GM12878 (cell line): Measurements from ENCODE around the gene GKN1. TPM values are rescaled to one million over a fixed set of nuclear protein-coding genes. Genes with fewer than 3 reads are reported as not detected.

Experiments
- ATAC-seq: fragments of 200-7000 bp; cut with Tn5 transposase; 3 replicates; pipeline ENCODE4 v1.9.1; 2020; ENCODE audit warnings: mild to moderate bottlenecking, moderate library complexity
- BruUV-seq: library from RNA; stranded (reverse); fragments of 400-500 nt; replicated peaks from 2 replicates; lab custom pipeline; 2021; lab: Mats Ljungman, UMichigan
- CTCF ChIA-PET: fragments of 300-600 bp; sonication (Branson Sonifier 250); formaldehyde crosslinking; extraction: SDS; loops from one replicate; lab custom pipeline; 2021; ENCODE audit warnings: inconsistent platforms; lab: Yijun Ruan, JAX
- POLR2A ChIA-PET: fragments of 350-600 bp; formaldehyde crosslinking; extraction: SDS; loops from one replicate; lab custom pipeline; 2021; ENCODE audit warnings: inconsistent platforms; lab: Charles Lee
- RAD21 ChIA-PET: fragments of 300-600 bp; sonication (Branson Sonifier 250); formaldehyde crosslinking; loops from one replicate; lab custom pipeline; 2023; ENCODE audit warnings: antibody characterized with exemption; ENCODE audit not compliant: unreplicated experiment; lab: Charles Lee
- SMC1A ChIA-PET: fragments of 300-600 bp; sonication (Branson Sonifier 250); formaldehyde crosslinking; loops from one replicate; lab custom pipeline; 2023; ENCODE audit not compliant: unreplicated experiment, uncharacterized antibody; lab: Charles Lee
- DNase-seq: peaks from one replicate; pipeline ENCODE4 v3.0.0-alpha.2; 2011; ENCODE audit warnings: low read depth, low spot score
- FAIRE-seq: peaks from 3 replicates; lab custom pipeline; 2011; peaks lifted over from hg19 to GRCh38; lab: Jason Lieb, UNC
- H2AFZ ChIP-seq: 2 replicates; pipeline ENCODE4 v1.6.0; 2011; ENCODE audit warnings: low read depth, low read length, control low read depth; ENCODE audit not compliant: control insufficient read depth
- H3K27ac ChIP-seq: 2 replicates; pipeline ENCODE4 v1.5.1; 2011; ENCODE audit warnings: control low read depth; ENCODE audit not compliant: control insufficient read depth, insufficient read depth
- H3K27me3 ChIP-seq, 2 experiments: replicated peaks in 1 of 2; 2 replicates each; pipeline versions ENCODE4 v1.6.0 to v1.6.1; 2011; ENCODE audit warnings: low read length in 1 of 2; ENCODE audit not compliant: control insufficient read depth in 2 of 2, insufficient read depth in 2 of 2
- H3K36me3 ChIP-seq, 2 experiments: 2 replicates each; pipeline ENCODE4 v1.5.1; 2011; ENCODE audit warnings: low read length in 1 of 2; ENCODE audit not compliant: control insufficient read depth in 2 of 2, insufficient read depth in 2 of 2
- H3K4me1 ChIP-seq: 2 replicates; pipeline ENCODE4 v1.6.1; 2011; ENCODE audit warnings: mild to moderate bottlenecking, low read length, moderate library complexity, mixed read lengths; ENCODE audit not compliant: control insufficient read depth, insufficient read depth
- H3K4me2 ChIP-seq: 2 replicates; pipeline ENCODE4 v1.6.0; 2011; ENCODE audit warnings: control low read depth; ENCODE audit not compliant: control insufficient read depth, insufficient read depth
- H3K4me3 ChIP-seq: fragments of 200-600 bp; sonication (generic); 2 replicates; pipeline ENCODE4 v1.5.1; 2016
- H3K79me2 ChIP-seq: 2 replicates; pipeline ENCODE4 v1.6.0; 2011; ENCODE audit warnings: low read length; ENCODE audit not compliant: control insufficient read depth, insufficient read depth
- H3K9ac ChIP-seq: 2 replicates; pipeline ENCODE4 v1.8.0; 2011; ENCODE audit warnings: low read length, control low read depth, mixed read lengths; ENCODE audit not compliant: control insufficient read depth, insufficient read depth
- H3K9me3 ChIP-seq: replicated peaks from 3 replicates; pipeline ENCODE4 v1.5.1; 2011; ENCODE audit warnings: mild to moderate bottlenecking, low read length; ENCODE audit not compliant: control insufficient read depth, insufficient read depth
- H4K20me1 ChIP-seq: 2 replicates; pipeline ENCODE4 v1.6.0; 2011; ENCODE audit not compliant: control insufficient read depth, insufficient read depth
- BHLHE40 ChIP-seq, 2 experiments: fragments of 450-650 bp in 1 of 2; IDR thresholded peaks; 2 replicates each; pipeline ENCODE4 v1.6.1; 2011 to 2017; ENCODE audit warnings: low read depth in 2 of 2, borderline replicate concordance in 1 of 2, improper control_type of control experiment in 1 of 2, low read length in 1 of 2, mild to moderate bottlenecking in 1 of 2
- CHD4 ChIP-seq: fragments of 200-600 bp; sonication (generic); IDR thresholded peaks from 2 replicates; pipeline ENCODE4 v1.6.1; 2016; ENCODE audit warnings: mild to moderate bottlenecking
- CREB1 ChIP-seq: IDR thresholded peaks from 2 replicates; pipeline ENCODE4 v1.6.1; 2012; ENCODE audit warnings: low read depth, mild to moderate bottlenecking, inconsistent platforms
- ELK1 ChIP-seq: IDR thresholded peaks from 2 replicates; pipeline ENCODE4 v1.6.1; 2012; ENCODE audit warnings: low read depth, low read length, improper control_type of control experiment
- HDGF ChIP-seq: fragments of 450-650 bp; IDR thresholded peaks from 2 replicates; pipeline ENCODE4 v1.6.1; 2016; ENCODE audit warnings: antibody characterized with exemption
- IKZF1 ChIP-seq: fragments of 450-650 bp; conservative IDR thresholded peaks from 2 replicates; pipeline ENCODE4 v1.6.1; 2017; ENCODE audit warnings: antibody characterized with exemption, mild to moderate bottlenecking
- KLF5 ChIP-seq: fragments of 450-650 bp; IDR thresholded peaks from 2 replicates; pipeline ENCODE4 v1.6.1; 2014; ENCODE audit warnings: mild to moderate bottlenecking; ENCODE audit not compliant: partially characterized antibody
- MTA3 ChIP-seq: IDR thresholded peaks from 2 replicates; pipeline ENCODE4 v1.6.1; 2012; ENCODE audit warnings: low read length, inconsistent platforms, borderline replicate concordance
- NFYB ChIP-seq: IDR thresholded peaks from 2 replicates; pipeline ENCODE4 v1.6.1; 2011; ENCODE audit warnings: low read depth, mild to moderate bottlenecking, low read length, improper control_type of control experiment, moderate library complexity; ENCODE audit not compliant: insufficient read depth
- NR2C1 ChIP-seq: fragments of 450-650 bp; IDR thresholded peaks from 2 replicates; pipeline ENCODE4 v1.6.1; 2017; ENCODE audit warnings: antibody characterized with exemption, mild to moderate bottlenecking, moderate library complexity
- PAX8 ChIP-seq: fragments of 450-650 bp; IDR thresholded peaks from 2 replicates; pipeline ENCODE4 v1.6.1; 2017; ENCODE audit warnings: mild to moderate bottlenecking, moderate library complexity
- RBBP5 ChIP-seq: fragments of 200-600 bp; sonication (generic); conservative IDR thresholded peaks from 2 replicates; pipeline ENCODE4 v1.6.1; 2016
- RFX5 ChIP-seq: IDR thresholded peaks from 2 replicates; pipeline ENCODE4 v1.6.1; 2011; ENCODE audit warnings: low read depth, low read length, improper control_type of control experiment
- RUNX3 ChIP-seq: IDR thresholded peaks from 2 replicates; pipeline ENCODE4 v1.6.1; 2012; ENCODE audit warnings: low read length, inconsistent platforms
- SIN3A ChIP-seq: IDR thresholded peaks from 2 replicates; pipeline ENCODE4 v1.6.1; 2012; ENCODE audit warnings: low read depth, low read length, improper control_type of control experiment
- SMAD5 ChIP-seq: IDR thresholded peaks from 2 replicates; pipeline ENCODE4 v1.6.1; 2016; ENCODE audit warnings: antibody characterized with exemption, low read depth
- ZNF622 ChIP-seq: fragments of 450-650 bp; IDR thresholded peaks from 2 replicates; pipeline ENCODE4 v1.6.1; 2017; ENCODE audit warnings: mild to moderate bottlenecking, inconsistent platforms
- WGBS: methylation state at CpG from one replicate; pipeline ENCODE4 v1.1.6; 2016; ENCODE audit warnings: low lambda C conversion rate; ENCODE audit not compliant: insufficient replicate concordance, insufficient coverage; ENCODE audit errors: missing lambda C conversion rate; 5-methylcytosine and 5-hydroxymethylcytosine counted together
- in situ Hi-C: fragments of 300-500 bp; cut with MboI; formaldehyde crosslinking; loops from 9 replicates; pipeline ENCODE4 v1.14.3; 2018; ENCODE audit warnings: mixed read lengths
- intact Hi-C: fragments of 100-400 bp; cut with micrococcal nuclease; formaldehyde crosslinking; loops from one replicate; pipeline ENCODE4 v1.14.2; 2022; ENCODE audit not compliant: unreplicated experiment
- polyA plus RNA-seq, 11 experiments: library from polyadenylated mRNA; depleted of rRNA in 4 of 11; unstranded in 6 of 11; stranded (reverse) in 5 of 11; fragments of >200 nt; fragmentation: Nextera tagmentation in 4 of 11; fragmentation: Illumina TruSeq in 1 of 11; extraction: Ambion mirVana in 4 of 11; extraction: Trizol in 1 of 11; gene quantifications; 1 replicate in 1 of 11; 2 replicates in 10 of 11; pipeline versions ENCODE4 v1.2.1 to v1.2.3, GENCODE V29; 2011 to 2016; ENCODE audit warnings: inconsistent platforms in 2 of 11, missing spikeins in 2 of 11, low read depth in 1 of 11
- total RNA-seq, 4 experiments: library from RNA; depleted of rRNA in 3 of 4; stranded (reverse); fragments of >200 nt in 3 of 4; fragmentation: Illumina TruSeq in 1 of 4; extraction: Trizol in 1 of 4; gene quantifications; 2 replicates each; pipeline versions ENCODE4 v1.2.1 to v1.2.3, GENCODE V29; 2013 to 2021
- TF ChIP-seq, protein P1 (sequence below): fragments of 450-650 bp; IDR thresholded peaks from 2 replicates; pipeline ENCODE4 v1.6.1; 2017; ENCODE audit warnings: mild to moderate bottlenecking

Gene GKN1
- total and polyA plus RNA-seq, 10 of the 15 experiments (the other 5 are each of a cell fraction or from before 2014, with no cell fraction given): not detected

DNA sequence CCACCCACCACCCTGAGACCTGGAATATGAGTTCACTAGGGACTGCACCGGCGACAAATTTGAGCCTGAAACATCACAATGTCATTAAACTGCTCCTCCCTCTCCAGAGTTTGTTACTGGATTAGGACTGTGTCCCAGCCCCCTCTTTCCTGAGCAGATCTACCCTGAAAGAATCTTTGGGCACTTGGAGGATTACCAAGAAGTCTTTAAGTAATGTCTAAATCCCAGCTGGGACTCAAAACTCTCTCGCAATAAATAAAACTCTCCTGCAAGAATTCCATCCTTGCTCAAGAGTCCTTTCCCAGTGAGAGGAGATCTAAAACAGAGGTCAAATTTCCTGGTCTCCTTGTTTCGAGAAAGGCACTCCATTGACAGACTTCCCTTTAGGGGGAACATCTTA lies 42.6 kb upstream of the GKN1 start:
- FAIRE-seq: no peak
- in situ Hi-C loops: no loop called here

GRCh38 chr2:68932402-68932801 lies 42.0 kb upstream of the GKN1 start:
- FAIRE-seq (no peak), DNase-seq (no peak), ATAC-seq (no peak)
- in situ Hi-C loops: no loop called here
- SMC1A ChIA-PET: interaction anchor here (1.4 kb wide), 1 partner anchor 11 kb away, joined by 3 read pairs; no protein-coding TSS in a partner anchor
- Histone ChIP-seq H3K4me3 (no peak overlapping the region), H3K9me3 (no peaks in the 10 kb centered on the region), H3K36me3 (no peaks in the 10 kb centered on the region), H3K27ac (no peak overlapping the region), H2AFZ (no peak overlapping the region), H3K9ac (no peak overlapping the region), H3K79me2 (no peaks in the 10 kb centered on the region)
- WGBS: 13% methylated on average over 4 of the region's 4 CpGs
- POLR2A ChIA-PET: no interaction called here
- intact Hi-C loops: no loop called here
- RAD21 ChIA-PET: no interaction called here
- no peak for TF ChIP-seq ZNF622
- no peak for TF ChIP-seq RFX5
- no peak for TF ChIP-seq HDGF
- TF ChIP-seq MTA3: no peak
- TF ChIP-seq BHLHE40 (IDR thresholded peaks at IDR 0.05; ENCODE audit: borderline replicate concordance in 1 of 2, low read depth in 2 of 2, low read length in 1 of 2): no peak
- TF ChIP-seq RUNX3: no peak
- TF ChIP-seq RBBP5: no peak
- TF ChIP-seq, protein P1, sequence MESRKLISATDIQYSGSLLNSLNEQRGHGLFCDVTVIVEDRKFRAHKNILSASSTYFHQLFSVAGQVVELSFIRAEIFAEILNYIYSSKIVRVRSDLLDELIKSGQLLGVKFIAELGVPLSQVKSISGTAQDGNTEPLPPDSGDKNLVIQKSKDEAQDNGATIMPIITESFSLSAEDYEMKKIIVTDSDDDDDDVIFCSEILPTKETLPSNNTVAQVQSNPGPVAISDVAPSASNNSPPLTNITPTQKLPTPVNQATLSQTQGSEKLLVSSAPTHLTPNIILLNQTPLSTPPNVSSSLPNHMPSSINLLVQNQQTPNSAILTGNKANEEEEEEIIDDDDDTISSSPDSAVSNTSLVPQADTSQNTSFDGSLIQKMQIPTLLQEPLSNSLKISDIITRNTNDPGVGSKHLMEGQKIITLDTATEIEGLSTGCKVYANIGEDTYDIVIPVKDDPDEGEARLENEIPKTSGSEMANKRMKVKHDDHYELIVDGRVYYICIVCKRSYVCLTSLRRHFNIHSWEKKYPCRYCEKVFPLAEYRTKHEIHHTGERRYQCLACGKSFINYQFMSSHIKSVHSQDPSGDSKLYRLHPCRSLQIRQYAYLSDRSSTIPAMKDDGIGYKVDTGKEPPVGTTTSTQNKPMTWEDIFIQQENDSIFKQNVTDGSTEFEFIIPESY: no peak
- TF ChIP-seq SIN3A: no peak
- TF ChIP-seq, all 136 proteins: peak for 0
- Histone ChIP-seq H4K20me1 (no peaks in the 10 kb centered on the region), H3K27me3 (no peaks in the 10 kb centered on the region; a peak in 1 of 4 replicates), H3K4me2 (no peak overlapping the region), H3K4me1 (no peaks in the 10 kb centered on the region)
- BruUV-seq: no TSS peak
- CTCF ChIA-PET: interaction anchor here (2.0 kb wide), 1 partner anchor 181 kb away, joined by 5 read pairs; no protein-coding TSS in a partner anchor

More for the DNA sequence above, 42.6 kb upstream of the GKN1 start:
- ChIA-PET SMC1A (no interaction called here), POLR2A (no interaction called here), RAD21 (no interaction called here), CTCF (interaction anchor here (2.0 kb wide), 1 partner anchor 180 kb away, joined by 5 read pairs; no protein-coding TSS in a partner anchor)
- Histone ChIP-seq H3K27ac (no peak overlapping the region), H3K9ac (no peak overlapping the region), H3K79me2 (no peaks in the 10 kb centered on the region), H4K20me1 (no peaks in the 10 kb centered on the region), H3K9me3 (no peaks in the 10 kb centered on the region), H3K27me3 (no peaks in the 10 kb centered on the region; a peak in 2 of 4 replicates), H3K4me3 (no peak overlapping the region), H2AFZ (no peak overlapping the region), H3K4me2 (no peak overlapping the region), H3K4me1 (no peaks in the 10 kb centered on the region), H3K36me3 (no peaks in the 10 kb centered on the region)
- TF ChIP-seq SMAD5 (no peak), KLF5 (no peak), ELK1 (no peak), NFYB (no peak), RFX5 (no peak), IKZF1 (no peak), CREB1 (no peak), PAX8 (no peak), NR2C1 (no peak), CHD4 (no peak)
- no TSS peak for BruUV-seq
- 18% methylated on average over 4 of the region's 4 CpGs for WGBS
- intact Hi-C loops: no loop called here
- DNase-seq: no peak
- ATAC-seq: no peak
